HL-60 (cell line): ENCODE data around the gene CYP8B1.

Experiments used
- GABPA ChIP-seq: IDR thresholded peaks from 2 replicates; pipeline ENCODE4 v1.6.1; 2012; ENCODE audit warnings: low read depth
- POLR2AphosphoS5 ChIP-seq: IDR thresholded peaks from 2 replicates; pipeline ENCODE4 v1.6.1; 2012; ENCODE audit warnings: low read depth
- REST ChIP-seq: IDR thresholded peaks from 2 replicates; pipeline ENCODE4 v1.6.1; 2012; ENCODE audit warnings: low read depth; ENCODE audit not compliant: insufficient replicate concordance
- SPI1 ChIP-seq: IDR thresholded peaks from 2 replicates; pipeline ENCODE4 v1.6.1; 2012; ENCODE audit warnings: low read depth, mild to moderate bottlenecking, borderline replicate concordance
- TF ChIP-seq, protein P1 (sequence below): IDR thresholded peaks from one replicate; pipeline ENCODE4 v1.5.1; 2011; ENCODE audit warnings: low read length, control low read depth, inconsistent platforms; ENCODE audit not compliant: insufficient read depth

- TF ChIP-seq, protein P1, sequence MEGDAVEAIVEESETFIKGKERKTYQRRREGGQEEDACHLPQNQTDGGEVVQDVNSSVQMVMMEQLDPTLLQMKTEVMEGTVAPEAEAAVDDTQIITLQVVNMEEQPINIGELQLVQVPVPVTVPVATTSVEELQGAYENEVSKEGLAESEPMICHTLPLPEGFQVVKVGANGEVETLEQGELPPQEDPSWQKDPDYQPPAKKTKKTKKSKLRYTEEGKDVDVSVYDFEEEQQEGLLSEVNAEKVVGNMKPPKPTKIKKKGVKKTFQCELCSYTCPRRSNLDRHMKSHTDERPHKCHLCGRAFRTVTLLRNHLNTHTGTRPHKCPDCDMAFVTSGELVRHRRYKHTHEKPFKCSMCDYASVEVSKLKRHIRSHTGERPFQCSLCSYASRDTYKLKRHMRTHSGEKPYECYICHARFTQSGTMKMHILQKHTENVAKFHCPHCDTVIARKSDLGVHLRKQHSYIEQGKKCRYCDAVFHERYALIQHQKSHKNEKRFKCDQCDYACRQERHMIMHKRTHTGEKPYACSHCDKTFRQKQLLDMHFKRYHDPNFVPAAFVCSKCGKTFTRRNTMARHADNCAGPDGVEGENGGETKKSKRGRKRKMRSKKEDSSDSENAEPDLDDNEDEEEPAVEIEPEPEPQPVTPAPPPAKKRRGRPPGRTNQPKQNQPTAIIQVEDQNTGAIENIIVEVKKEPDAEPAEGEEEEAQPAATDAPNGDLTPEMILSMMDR = no peak
- TF ChIP-seq GABPA (no peak), REST (no peak), POLR2AphosphoS5 (no peak), SPI1 (no peak)
Observed at GRCh38 chr3:42892169-42892568, 16.5 kb upstream of the CYP8B1 start.
